H9 (cell line): ENCODE data around the gene HMGN4. TPM values are rescaled to one million over a fixed set of nuclear protein-coding genes. Genes with fewer than 3 reads are reported as not detected.

ENCODE experiments used
- DNase-seq: peaks from one replicate; pipeline ENCODE4 v3.0.0-alpha.2; 2017
- H2AFZ ChIP-seq: one replicate; pipeline ENCODE4 v1.6.1; 2013; ENCODE audit warnings: mild to moderate bottlenecking, low read length, control low read depth, moderate library complexity
- H2AK5ac ChIP-seq: 2 replicates; pipeline ENCODE4 v1.6.1; 2013; ENCODE audit warnings: low read length, control low read depth, mixed read lengths; ENCODE audit not compliant: insufficient read length
- H2BK120ac ChIP-seq: one replicate; pipeline ENCODE4 v1.6.1; 2013; ENCODE audit warnings: low read depth, mild to moderate bottlenecking, low read length, control low read depth, inconsistent platforms; ENCODE audit not compliant: poor library complexity, severe bottlenecking
- H2BK12ac ChIP-seq: 2 replicates; pipeline ENCODE4 v1.6.1; 2013; ENCODE audit warnings: low read length, control low read depth, mixed read lengths, low read depth; ENCODE audit not compliant: insufficient read length
- H2BK15ac ChIP-seq: 2 replicates; pipeline ENCODE4 v1.6.1; 2013; ENCODE audit warnings: low read depth, low read length, control low read depth
- H2BK20ac ChIP-seq: one replicate; pipeline ENCODE4 v1.6.1; 2013; ENCODE audit warnings: low read depth, mild to moderate bottlenecking, low read length, control low read depth, inconsistent platforms; ENCODE audit not compliant: poor library complexity, severe bottlenecking
- H2BK5ac ChIP-seq: 2 replicates; pipeline ENCODE4 v1.6.1; 2013; ENCODE audit warnings: low read length, control low read depth, mixed read lengths; ENCODE audit not compliant: insufficient read length
- H3K14ac ChIP-seq: 2 replicates; pipeline ENCODE4 v1.6.1; 2013; ENCODE audit warnings: low read length, control low read depth; ENCODE audit not compliant: insufficient read depth
- H3K18ac ChIP-seq: 2 replicates; pipeline ENCODE4 v1.6.1; 2013; ENCODE audit warnings: low read depth, mild to moderate bottlenecking, mixed read lengths, low read length, control low read depth; ENCODE audit not compliant: insufficient read length
- H3K23ac ChIP-seq: 2 replicates; pipeline ENCODE4 v1.6.1; 2013; ENCODE audit warnings: low read length, control low read depth, mixed read lengths, low read depth; ENCODE audit not compliant: insufficient read length
- H3K23me2 ChIP-seq: 2 replicates; pipeline ENCODE4 v1.6.1; 2013; ENCODE audit warnings: low read depth, mild to moderate bottlenecking, mixed read lengths, low read length, control low read depth; ENCODE audit not compliant: insufficient read length, poor library complexity, severe bottlenecking
- H3K27ac ChIP-seq: 2 replicates; pipeline ENCODE4 v1.5.1; 2013; ENCODE audit warnings: low read length, control low read depth, mixed read lengths, low read depth; ENCODE audit not compliant: insufficient read length
- H3K27me3 ChIP-seq: 2 replicates; pipeline ENCODE4 v1.6.1; 2013; ENCODE audit warnings: low read length, control low read depth, inconsistent platforms; ENCODE audit not compliant: insufficient read depth
- H3K4ac ChIP-seq: 2 replicates; pipeline ENCODE4 v1.6.1; 2013; ENCODE audit warnings: low read depth, mild to moderate bottlenecking, control low read depth, inconsistent platforms, low read length, moderate library complexity
- H3K4me1 ChIP-seq: 2 replicates; pipeline ENCODE4 v1.6.1; 2013; ENCODE audit warnings: low read length, control low read depth, inconsistent platforms; ENCODE audit not compliant: insufficient read depth
- H3K4me2 ChIP-seq: 2 replicates; pipeline ENCODE4 v1.6.1; 2013; ENCODE audit warnings: low read length, control low read depth, mixed read lengths; ENCODE audit not compliant: insufficient read length, insufficient read depth
- H3K56ac ChIP-seq: 2 replicates; pipeline ENCODE4 v1.6.1; 2013; ENCODE audit warnings: low read depth, mild to moderate bottlenecking, mixed read lengths, low read length, control low read depth; ENCODE audit not compliant: insufficient read length
- H3K79me1 ChIP-seq: 2 replicates; pipeline ENCODE4 v1.6.1; 2013; ENCODE audit warnings: low read depth, mild to moderate bottlenecking, moderate library complexity, low read length, control low read depth, inconsistent platforms; ENCODE audit not compliant: insufficient read depth, poor library complexity, severe bottlenecking
- H3K79me2 ChIP-seq: 2 replicates; pipeline ENCODE4 v1.6.1; 2013; ENCODE audit warnings: low read length, control low read depth, inconsistent platforms; ENCODE audit not compliant: insufficient read depth
- H3K9ac ChIP-seq: 2 replicates; pipeline ENCODE4 v1.6.1; 2013; ENCODE audit warnings: low read length, control low read depth, mixed read lengths; ENCODE audit not compliant: insufficient read length; ENCODE audit errors: extremely low read depth
- H3K9me3 ChIP-seq: one replicate; pipeline ENCODE4 v1.6.1; 2013; ENCODE audit warnings: low read depth, low read length, inconsistent platforms; ENCODE audit not compliant: control insufficient read depth
- H3T11ph ChIP-seq: one replicate; pipeline ENCODE4 v1.6.1; 2013; ENCODE audit warnings: mild to moderate bottlenecking, low read length, control low read depth, inconsistent platforms
- H4K20me1 ChIP-seq: one replicate; pipeline ENCODE4 v1.6.1; 2013; ENCODE audit not compliant: control insufficient read depth, insufficient read length, insufficient read depth
- H4K5ac ChIP-seq: 2 replicates; pipeline ENCODE4 v1.6.1; 2013; ENCODE audit warnings: low read depth, mild to moderate bottlenecking, mixed read lengths, low read length, control low read depth; ENCODE audit not compliant: insufficient read length
- H4K8ac ChIP-seq: replicated peaks from 2 replicates; pipeline ENCODE4 v1.6.1; 2013; ENCODE audit warnings: low read length, control low read depth, mixed read lengths, low read depth; ENCODE audit not compliant: insufficient read length
- H4K91ac ChIP-seq: 2 replicates; pipeline ENCODE4 v1.6.1; 2013; ENCODE audit warnings: low read depth, mild to moderate bottlenecking, moderate library complexity, mixed read lengths, low read length, control low read depth; ENCODE audit not compliant: insufficient read length
- H3K27ac Mint-ChIP-seq, 3 experiments: 2 replicates in 2 of 3; 3 replicates in 1 of 3; pipeline ENCODE4 v1.8.0; 2020 to 2021; ENCODE audit warnings: mixed read lengths in 3 of 3, mild to moderate bottlenecking in 1 of 3, moderate library complexity in 1 of 3
- H3K27me3 Mint-ChIP-seq: 2 replicates; pipeline ENCODE4 v1.8.0; 2021; ENCODE audit warnings: low read depth, mild to moderate bottlenecking, moderate library complexity, mixed read lengths
- H3K36me3 Mint-ChIP-seq, 3 experiments: 2 replicates in 2 of 3; 3 replicates in 1 of 3; pipeline ENCODE4 v1.8.0; 2020 to 2021; ENCODE audit warnings: low read depth in 3 of 3, mixed read lengths in 3 of 3; ENCODE audit not compliant: insufficient read depth in 1 of 3
- H3K4me1 Mint-ChIP-seq, 2 experiments: 2 replicates each; pipeline ENCODE4 v1.8.0; 2020; ENCODE audit warnings: mixed read lengths in 2 of 2
- H3K4me3 Mint-ChIP-seq, 2 experiments: 2 replicates in 1 of 2; 3 replicates in 1 of 2; pipeline ENCODE4 v1.8.0; 2020 to 2021; ENCODE audit warnings: mild to moderate bottlenecking in 2 of 2, mixed read lengths in 2 of 2, moderate library complexity in 1 of 2
- H3K9me3 Mint-ChIP-seq, 2 experiments: 2 replicates in 1 of 2; 3 replicates in 1 of 2; pipeline ENCODE4 v1.8.0; 2020; ENCODE audit warnings: mild to moderate bottlenecking in 2 of 2, mixed read lengths in 2 of 2, moderate library complexity in 1 of 2
- WGBS: extraction: QIAGEN DNeasy Blood & Tissue Kit; methylation state at CpG from one replicate; pipeline ENCODE4 v1.1.7; 2013; ENCODE audit warnings: missing lambda C conversion rate, low lambda C conversion rate, mixed read lengths; ENCODE audit not compliant: insufficient read length; ENCODE audit errors: extremely low coverage; 5-methylcytosine and 5-hydroxymethylcytosine counted together
- total RNA-seq: library from RNA; stranded (reverse); gene quantifications from 2 replicates; pipeline ENCODE4 v1.2.1, GENCODE V29; 2021
- TF ChIP-seq, protein P1 (sequence below): fragments of 200-600 bp; sonication (generic); conservative IDR thresholded peaks from 3 replicates; pipeline ENCODE4 v1.8.0; 2021; ENCODE audit warnings: antibody characterized with exemption, mild to moderate bottlenecking

Gene HMGN4
- total RNA-seq, 1 experiment from 2014 or later, result 50.4 TPM

DNA sequence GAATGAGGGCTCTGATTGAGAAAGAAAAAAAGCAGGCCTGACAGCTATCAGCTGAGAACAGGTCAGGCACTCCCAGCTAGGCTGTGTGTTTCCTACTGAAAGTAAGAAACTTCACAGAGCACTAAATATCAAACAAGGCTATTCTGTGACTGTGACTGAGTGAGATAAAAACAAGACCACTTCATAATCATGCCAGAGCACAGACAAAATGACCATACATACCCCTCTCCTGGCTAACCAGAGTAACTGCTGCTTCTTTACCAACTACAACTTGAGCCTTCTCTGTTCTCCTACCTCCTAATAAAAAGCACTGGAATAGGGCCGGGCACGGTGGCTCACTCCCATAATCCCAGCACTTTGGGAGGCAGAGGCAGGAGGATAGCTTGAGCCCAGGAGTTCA, 44.9 kb upstream of the HMGN4 start:
- Histone ChIP-seq H2BK12ac (no peak overlapping the region), H3K56ac (no peak overlapping the region), H4K20me1 (no peaks in the 10 kb centered on the region), H3K27ac (no peak overlapping the region), H3K18ac (no peak overlapping the region), H3K23me2 (no peaks in the 10 kb centered on the region), H3K4me2 (no peak overlapping the region), H3K4me1 (peaks cover 2% of the 10 kb centered on the region; the same call in 1 of the 2 replicates), H3K4ac (no peak overlapping the region), H2BK5ac (no peak overlapping the region), H2AK5ac (no peak overlapping the region), H4K5ac (no peak overlapping the region), H3K9ac (no peak overlapping the region), H3K9me3 (no peaks in the 10 kb centered on the region), H4K91ac (no peak overlapping the region), H3K27me3 (no peaks in the 10 kb centered on the region), H2BK15ac (no peak overlapping the region), H2AFZ (no peak overlapping the region), H3K79me1 (no peaks in the 10 kb centered on the region), H3K79me2 (no peaks in the 10 kb centered on the region), H2BK20ac (no peak overlapping the region), H3T11ph (no peak overlapping the region), H3K14ac (no peak overlapping the region), H3K23ac (no peak overlapping the region), H2BK120ac (no peak overlapping the region), H4K8ac (no peak overlapping the region)
- H3K27me3 Mint-ChIP-seq, result peaks cover 7% of the 10 kb centered on the region
- H3K36me3 Mint-ChIP-seq, result no peaks in the 10 kb centered on the region
- no CpG with 5 or more reads among the region's 2 CpGs for WGBS
- no peaks in the 10 kb centered on the region; a peak in 1 of 5 replicates for H3K9me3 Mint-ChIP-seq
- TF ChIP-seq, protein P1, sequence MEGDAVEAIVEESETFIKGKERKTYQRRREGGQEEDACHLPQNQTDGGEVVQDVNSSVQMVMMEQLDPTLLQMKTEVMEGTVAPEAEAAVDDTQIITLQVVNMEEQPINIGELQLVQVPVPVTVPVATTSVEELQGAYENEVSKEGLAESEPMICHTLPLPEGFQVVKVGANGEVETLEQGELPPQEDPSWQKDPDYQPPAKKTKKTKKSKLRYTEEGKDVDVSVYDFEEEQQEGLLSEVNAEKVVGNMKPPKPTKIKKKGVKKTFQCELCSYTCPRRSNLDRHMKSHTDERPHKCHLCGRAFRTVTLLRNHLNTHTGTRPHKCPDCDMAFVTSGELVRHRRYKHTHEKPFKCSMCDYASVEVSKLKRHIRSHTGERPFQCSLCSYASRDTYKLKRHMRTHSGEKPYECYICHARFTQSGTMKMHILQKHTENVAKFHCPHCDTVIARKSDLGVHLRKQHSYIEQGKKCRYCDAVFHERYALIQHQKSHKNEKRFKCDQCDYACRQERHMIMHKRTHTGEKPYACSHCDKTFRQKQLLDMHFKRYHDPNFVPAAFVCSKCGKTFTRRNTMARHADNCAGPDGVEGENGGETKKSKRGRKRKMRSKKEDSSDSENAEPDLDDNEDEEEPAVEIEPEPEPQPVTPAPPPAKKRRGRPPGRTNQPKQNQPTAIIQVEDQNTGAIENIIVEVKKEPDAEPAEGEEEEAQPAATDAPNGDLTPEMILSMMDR, result peak; percentile 41; the same call in 2 of the 3 replicates
- no peak overlapping the region for H3K4me3 Mint-ChIP-seq
- H3K27ac Mint-ChIP-seq, result no peak overlapping the region
- H3K4me1 Mint-ChIP-seq, result peaks cover 4 to 7% of the 10 kb centered on the region in 2 experiments; a peak in 2 of 4 replicates
- DNase-seq, result no peak
